GM12891 (cell line): Measurements from ENCODE around the gene CDK11A.

Experiments used
- POLR2A ChIP-seq: IDR thresholded peaks from 2 replicates; pipeline ENCODE4 v1.6.1; 2011; ENCODE audit warnings: low read depth, low read length, control low read depth
- POLR2AphosphoS5 ChIP-seq: IDR thresholded peaks from 2 replicates; pipeline ENCODE4 v1.6.1; 2011; ENCODE audit warnings: low read depth, low read length, control low read depth
- POU2F2 ChIP-seq: IDR thresholded peaks from 2 replicates; pipeline ENCODE4 v1.6.1; 2011; ENCODE audit warnings: low read depth, mild to moderate bottlenecking, control low read depth, low read length, moderate library complexity

DNA sequence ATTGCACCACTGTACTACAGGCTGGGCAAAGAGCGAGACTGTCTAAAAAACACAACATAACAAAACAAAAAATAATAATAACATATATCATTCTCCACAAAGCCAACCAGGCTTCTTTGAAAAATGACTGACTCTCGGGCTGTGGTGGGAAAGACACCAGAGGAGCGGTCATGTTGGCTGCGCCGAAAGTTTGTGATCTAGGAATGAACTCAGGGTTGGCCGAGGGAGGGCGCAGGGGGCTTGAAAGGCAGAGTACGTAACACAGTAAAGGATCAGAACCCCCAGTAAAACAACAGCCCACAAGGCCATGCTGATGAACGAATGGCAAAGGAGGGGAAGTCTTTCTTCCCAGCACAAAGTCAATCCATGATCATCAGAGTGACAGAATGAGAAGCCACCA is 36.3 kb downstream of the CDK11A start:
- no peak for TF ChIP-seq POLR2A
- no peak for TF ChIP-seq POLR2AphosphoS5
- no peak for TF ChIP-seq POU2F2
